H1 (cell line): ENCODE data around the gene ALDH1A3. TPM values are rescaled to one million over a fixed set of nuclear protein-coding genes. Genes with fewer than 3 reads are reported as not detected.

Experiments
- CTCF ChIA-PET: fragments of 300-600 bp; sonication (Branson Sonifier 250); formaldehyde crosslinking; loops from one replicate; lab custom pipeline; 2021; ENCODE audit not compliant: partially characterized antibody; lab: Charles Lee
- POLR2A ChIA-PET: fragments of 300-600 bp; sonication (Branson Sonifier 250); formaldehyde crosslinking; loops from one replicate; lab custom pipeline; 2021; ENCODE audit warnings: inconsistent platforms; ENCODE audit not compliant: partially characterized antibody; lab: Charles Lee
- DNase-seq, 2 experiments: peaks; one replicate each; pipeline versions ENCODE4 v3.0.0 to v3.0.0-alpha.2; 2010 to 2022; ENCODE audit warnings: low spot score in 2 of 2, low read depth in 1 of 2, mixed read lengths in 1 of 2
- FAIRE-seq: peaks from 2 replicates; lab custom pipeline; 2011; peaks lifted over from hg19 to GRCh38; lab: Jason Lieb, UNC
- H2AFZ ChIP-seq: 2 replicates; pipeline ENCODE4 v1.8.1; 2012; ENCODE audit warnings: low read length, inconsistent platforms
- H2AK5ac ChIP-seq: 2 replicates; pipeline ENCODE4 v1.6.1; 2013; ENCODE audit warnings: low read depth, low read length
- H2BK120ac ChIP-seq: replicated peaks from 2 replicates; pipeline ENCODE3; 2013; ENCODE audit warnings: low read depth, low read length, inconsistent platforms
- H2BK12ac ChIP-seq: 2 replicates; pipeline ENCODE4 v1.6.1; 2013; ENCODE audit warnings: low read depth, low read length
- H2BK15ac ChIP-seq: 2 replicates; pipeline ENCODE4 v1.6.1; 2013; ENCODE audit warnings: low read length
- H2BK20ac ChIP-seq: 2 replicates; pipeline ENCODE4 v1.6.1; 2013; ENCODE audit warnings: low read length
- H2BK5ac ChIP-seq: 2 replicates; pipeline ENCODE4 v1.6.1; 2013; ENCODE audit warnings: low read depth, low read length
- H3K14ac ChIP-seq: 2 replicates; pipeline ENCODE4 v1.6.1; 2013; ENCODE audit warnings: inconsistent platforms; ENCODE audit not compliant: insufficient read length
- H3K18ac ChIP-seq: 2 replicates; pipeline ENCODE4 v1.6.1; 2013; ENCODE audit warnings: low read length; ENCODE audit errors: extremely low read depth
- H3K23ac ChIP-seq: 2 replicates; pipeline ENCODE4 v1.6.1; 2013; ENCODE audit warnings: inconsistent platforms; ENCODE audit not compliant: insufficient read length
- H3K23me2 ChIP-seq: 2 replicates; pipeline ENCODE4 v1.6.1; 2013; ENCODE audit warnings: low read depth, low read length
- H3K27ac ChIP-seq: 2 replicates; pipeline ENCODE4 v1.6.1; 2011; ENCODE audit warnings: low read depth, low read length, inconsistent platforms
- H3K27me3 ChIP-seq, 4 experiments: replicated peaks in 1 of 4; 1 replicate in 1 of 4; 2 replicates in 3 of 4; pipeline versions ENCODE4 v1.6.1 to v1.8.1; 2011 to 2013; ENCODE audit warnings: low read length in 3 of 4, mild to moderate bottlenecking in 3 of 4, inconsistent platforms in 2 of 4, mixed read lengths in 2 of 4, moderate library complexity in 1 of 4; ENCODE audit not compliant: control insufficient read depth in 3 of 4, insufficient read depth in 3 of 4; ENCODE audit errors: extremely low read depth in 1 of 4
- H3K36me3 ChIP-seq, 4 experiments: 2 replicates each; pipeline versions ENCODE4 v1.6.1 to v1.8.1; 2011 to 2013; ENCODE audit warnings: mild to moderate bottlenecking in 4 of 4, low read length in 3 of 4, moderate library complexity in 2 of 4, control low read depth in 1 of 4, inconsistent platforms in 1 of 4; ENCODE audit not compliant: insufficient read depth in 4 of 4, control insufficient read depth in 2 of 4
- H3K4ac ChIP-seq: replicated peaks from 2 replicates; pipeline ENCODE3; 2013; ENCODE audit warnings: low read length, low read depth, mixed read lengths, inconsistent platforms; ENCODE audit not compliant: insufficient read length
- H3K4me1 ChIP-seq, 4 experiments: replicated peaks in 1 of 4; 1 replicate in 1 of 4; 2 replicates in 3 of 4; pipeline versions ENCODE4 v1.6.1 to v1.8.1; 2011 to 2013; ENCODE audit warnings: low read length in 3 of 4, inconsistent platforms in 2 of 4, mixed read lengths in 1 of 4; ENCODE audit not compliant: insufficient read depth in 4 of 4, control insufficient read depth in 3 of 4
- H3K4me2 ChIP-seq, 2 experiments: 2 replicates each; pipeline versions ENCODE4 v1.6.1 to v1.8.1; 2011 to 2013; ENCODE audit warnings: low read depth in 2 of 2, low read length in 2 of 2, control low read depth in 1 of 2, inconsistent platforms in 1 of 2, mild to moderate bottlenecking in 1 of 2; ENCODE audit not compliant: insufficient read depth in 1 of 2
- H3K4me3 ChIP-seq, 4 experiments: fragments of 200-600, 300-600 bp in 1 of 4; sonication (generic), shearing (Covaris generic), sonication (Bioruptor Twin) in 1 of 4; 2 replicates each; pipeline versions ENCODE4 v1.5.1 to v1.8.1; 2011 to 2016; ENCODE audit warnings: low read length in 4 of 4, low read depth in 3 of 4, control low read depth in 2 of 4, inconsistent platforms in 2 of 4, mild to moderate bottlenecking in 2 of 4, mixed read lengths in 1 of 4, moderate library complexity in 1 of 4; ENCODE audit not compliant: insufficient read depth in 2 of 4; ENCODE audit errors: extremely low read depth in 1 of 4
- H3K56ac ChIP-seq: replicated peaks from 2 replicates; pipeline ENCODE3; 2013; ENCODE audit warnings: low read depth, mild to moderate bottlenecking, mixed read lengths, low read length, inconsistent platforms; ENCODE audit not compliant: insufficient read length
- H3K79me1 ChIP-seq: 2 replicates; pipeline ENCODE4 v1.6.1; 2013; ENCODE audit warnings: low read depth, low read length, control low read depth
- H3K79me2 ChIP-seq, 2 experiments: 2 replicates each; pipeline versions ENCODE4 v1.6.1 to v1.8.1; 2012 to 2013; ENCODE audit warnings: low read length in 2 of 2, mild to moderate bottlenecking in 2 of 2, inconsistent platforms in 1 of 2; ENCODE audit not compliant: insufficient read depth in 2 of 2, control insufficient read depth in 1 of 2
- H3K9ac ChIP-seq, 4 experiments: replicated peaks in 1 of 4; 1 replicate in 1 of 4; 2 replicates in 3 of 4; pipeline versions ENCODE4 v1.6.1 to v1.8.1; 2011 to 2013; ENCODE audit warnings: low read depth in 3 of 4, low read length in 3 of 4, control low read depth in 2 of 4, mild to moderate bottlenecking in 2 of 4, moderate library complexity in 2 of 4, inconsistent platforms in 1 of 4; ENCODE audit errors: extremely low read depth in 1 of 4
- H3K9me3 ChIP-seq, 2 experiments: 2 replicates each; pipeline versions ENCODE4 v1.6.1 to v1.8.1; 2012 to 2013; ENCODE audit warnings: mild to moderate bottlenecking in 2 of 2, moderate library complexity in 2 of 2, control low read depth in 1 of 2, inconsistent platforms in 1 of 2, low read depth in 1 of 2, low read length in 1 of 2, mixed read lengths in 1 of 2; ENCODE audit not compliant: insufficient read depth in 2 of 2
- H4K20me1 ChIP-seq, 2 experiments: replicated peaks in 1 of 2; 2 replicates each; pipeline versions ENCODE3 to v1.8.1; 2011 to 2013; ENCODE audit warnings: inconsistent platforms in 2 of 2, low read length in 2 of 2, mild to moderate bottlenecking in 1 of 2; ENCODE audit not compliant: insufficient read depth in 2 of 2, control insufficient read depth in 1 of 2
- H4K5ac ChIP-seq: 2 replicates; pipeline ENCODE4 v1.6.1; 2013; ENCODE audit warnings: low read length, low read depth, mixed read lengths, inconsistent platforms; ENCODE audit not compliant: insufficient read length
- H4K8ac ChIP-seq: 2 replicates; pipeline ENCODE4 v1.8.0; 2013; ENCODE audit warnings: mild to moderate bottlenecking, moderate library complexity, low read length, inconsistent platforms; ENCODE audit not compliant: insufficient read depth; ENCODE audit errors: extremely low read depth
- H4K91ac ChIP-seq: replicated peaks from 2 replicates; pipeline ENCODE3; 2013; ENCODE audit warnings: low read length, mixed read lengths, inconsistent platforms; ENCODE audit not compliant: insufficient read length
- ATF2 ChIP-seq: IDR thresholded peaks from 2 replicates; pipeline ENCODE4 v1.6.1; 2012; ENCODE audit warnings: low read length, inconsistent platforms
- CBX5 ChIP-seq: fragments of 300-800, 300-1000 bp; sonication (generic); IDR thresholded peaks from 2 replicates; pipeline ENCODE4 v1.7.1; 2016; ENCODE audit warnings: antibody characterized with exemption, low read length, low read depth
- GABPA ChIP-seq: IDR thresholded peaks from 2 replicates; pipeline ENCODE4 v1.6.1; 2011; ENCODE audit warnings: mild to moderate bottlenecking, low read length, moderate library complexity, borderline replicate concordance; ENCODE audit not compliant: insufficient read depth
- NRF1 ChIP-seq: IDR thresholded peaks from 2 replicates; pipeline ENCODE4 v1.6.1; 2011; ENCODE audit warnings: mild to moderate bottlenecking, low read depth, low read length, improper control_type of control experiment
- PHF8 ChIP-seq: fragments of 200-600 bp; sonication (generic); conservative IDR thresholded peaks from 2 replicates; pipeline ENCODE4 v1.7.1; 2012; ENCODE audit warnings: low read depth, mild to moderate bottlenecking, inconsistent platforms, low read length, moderate library complexity
- SIX5 ChIP-seq: IDR thresholded peaks from 2 replicates; pipeline ENCODE4 v1.6.1; 2011; ENCODE audit warnings: mild to moderate bottlenecking, low read depth, low read length
- SP2 ChIP-seq: IDR thresholded peaks from 2 replicates; pipeline ENCODE4 v1.6.1; 2012; ENCODE audit warnings: mild to moderate bottlenecking, low read length, inconsistent platforms
- TAF1 ChIP-seq: IDR thresholded peaks from 2 replicates; pipeline ENCODE4 v1.6.1; 2011; ENCODE audit warnings: mild to moderate bottlenecking, low read depth, low read length
- WGBS, 2 experiments: shearing (Covaris generic) in 1 of 2; methylation state at CpG; one replicate each; pipeline versions ENCODE4 v1.1.6 to v1.1.7; 2013 to 2015; ENCODE audit warnings: low lambda C conversion rate in 2 of 2, mixed read lengths in 2 of 2, inconsistent platforms in 1 of 2, low coverage in 1 of 2, missing lambda C conversion rate in 1 of 2; ENCODE audit not compliant: insufficient replicate concordance in 2 of 2, insufficient coverage in 1 of 2, insufficient read length in 1 of 2; ENCODE audit errors: extremely low coverage in 1 of 2, missing lambda C conversion rate in 1 of 2; 5-methylcytosine and 5-hydroxymethylcytosine counted together
- polyA plus RNA-seq, 7 experiments: library from polyadenylated mRNA; depleted of rRNA in 3 of 7; stranded (reverse) in 5 of 7; unstranded in 2 of 7; fragments of >200 nt in 5 of 7; fragments of 200-250 nt in 2 of 7; gene quantifications; 1 replicate in 5 of 7; 2 replicates in 1 of 7; 4 replicates in 1 of 7; pipeline versions ENCODE4 v1.2.1 to v1.2.3, GENCODE V29; 2011 to 2013; ENCODE audit warnings: missing spikeins in 2 of 7, mixed read lengths in 2 of 7
- total RNA-seq: library from RNA; stranded (reverse); fragmentation: NEBNext Ultra II Directional; extraction: Animal tissue kit (Norgen Biotek cat#: 25700); gene quantifications from 2 replicates; pipeline ENCODE4 v1.2.1, GENCODE V29; 2021
- TF ChIP-seq, protein P1 (sequence below): IDR thresholded peaks from 2 replicates; pipeline ENCODE4 v1.6.1; 2012; ENCODE audit warnings: inconsistent platforms
- TF ChIP-seq, protein P2 (sequence below): IDR thresholded peaks from 2 replicates; pipeline ENCODE4 v1.6.1; 2012; ENCODE audit warnings: inconsistent platforms

The ALDH1A3 gene
- total and polyA plus RNA-seq, 2 of the 8 experiments (the other 6 are each of a cell fraction or from before 2014, with no cell fraction given): 2.2 to 5.5 TPM

DNA sequence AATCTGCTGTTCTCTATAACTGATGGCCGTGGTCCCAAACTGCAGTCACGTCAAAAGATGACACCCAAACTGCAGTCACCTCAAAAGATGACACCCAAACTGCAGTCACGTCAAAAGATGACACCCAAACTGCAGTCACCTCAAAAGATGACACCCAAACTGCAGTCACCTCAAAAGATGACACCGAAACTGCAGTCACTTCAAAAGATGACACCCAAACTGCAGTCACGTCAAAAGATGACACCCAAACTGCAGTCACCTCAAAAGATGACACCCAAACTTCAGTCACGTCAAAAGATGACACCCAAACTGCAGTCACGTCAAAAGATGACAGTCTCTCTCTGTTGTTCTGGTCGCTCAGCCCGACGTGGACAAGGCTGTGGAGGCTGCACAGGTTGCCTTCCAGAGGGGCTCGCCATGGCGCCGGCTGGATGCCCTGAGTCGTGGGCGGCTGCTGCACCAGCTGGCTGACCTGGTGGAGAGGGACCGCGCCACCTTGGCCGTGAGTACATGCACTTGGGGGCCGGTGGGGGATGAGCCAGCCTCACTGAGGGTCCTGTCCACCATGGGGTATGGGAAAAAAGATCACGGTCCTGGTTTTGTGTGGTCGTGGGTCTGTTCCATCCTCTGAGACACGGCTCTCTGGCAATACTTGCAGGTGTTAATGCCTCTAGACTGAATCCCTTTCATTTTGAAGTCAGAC, 7.7 kb downstream of the ALDH1A3 start:
- Histone ChIP-seq H3K4me3 (no peak overlapping the region), H2BK12ac (no peak overlapping the region), H3K27ac (no peak overlapping the region), H3K9ac (no peak overlapping the region), H4K91ac (no peak overlapping the region), H3K23me2 (no peaks in the 10 kb centered on the region), H4K20me1 (peaks cover 0 to 1% of the 10 kb centered on the region in 2 experiments), H3K36me3 (no peaks in the 10 kb centered on the region), H3K14ac (no peak overlapping the region), H4K5ac (no peak overlapping the region), H2AK5ac (no peak overlapping the region), H3K9me3 (no peaks in the 10 kb centered on the region), H2BK120ac (no peak overlapping the region), H3K18ac (no peak overlapping the region), H2BK20ac (no peak overlapping the region), H2AFZ (no peak overlapping the region), H3K79me1 (no peaks in the 10 kb centered on the region), H3K23ac (no peak overlapping the region), H2BK5ac (no peak overlapping the region), H3K4me1 (peaks cover 0 to 7% (median 2%) of the 10 kb centered on the region in 4 experiments; a peak in 2 of 7 replicates), H4K8ac (no peak overlapping the region), H2BK15ac (no peak overlapping the region), H3K79me2 (no peaks in the 10 kb centered on the region), H3K27me3 (peaks cover 0 to 2% (median 1%) of the 10 kb centered on the region in 4 experiments; a peak in 5 of 7 replicates), H3K4ac (no peak overlapping the region), H3K56ac (no peak overlapping the region), H3K4me2 (no peak overlapping the region)
- DNase-seq: no peak
- CTCF ChIA-PET: interaction anchor here (0.9 to 2.9 kb wide), 4 partner anchors 14 to 23 kb away, joined by 3 to 16 read pairs (median 6); no protein-coding TSS in a partner anchor
- no peak for FAIRE-seq
- POLR2A ChIA-PET: no interaction called here
- WGBS, 2 experiments: 93% methylated on average over 22 of the region's 22 CpGs; no CpG with 5 or more reads in 1 of the 2 experiments
- TF ChIP-seq CBX5 (no peak), GABPA (no peak), ATF2 (no peak), TAF1 (no peak), SP2 (no peak), SIX5 (no peak), NRF1 (no peak), PHF8 (no peak)
- TF ChIP-seq, protein P1, sequence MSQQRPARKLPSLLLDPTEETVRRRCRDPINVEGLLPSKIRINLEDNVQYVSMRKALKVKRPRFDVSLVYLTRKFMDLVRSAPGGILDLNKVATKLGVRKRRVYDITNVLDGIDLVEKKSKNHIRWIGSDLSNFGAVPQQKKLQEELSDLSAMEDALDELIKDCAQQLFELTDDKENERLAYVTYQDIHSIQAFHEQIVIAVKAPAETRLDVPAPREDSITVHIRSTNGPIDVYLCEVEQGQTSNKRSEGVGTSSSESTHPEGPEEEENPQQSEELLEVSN: no peak
- TF ChIP-seq, protein P2, sequence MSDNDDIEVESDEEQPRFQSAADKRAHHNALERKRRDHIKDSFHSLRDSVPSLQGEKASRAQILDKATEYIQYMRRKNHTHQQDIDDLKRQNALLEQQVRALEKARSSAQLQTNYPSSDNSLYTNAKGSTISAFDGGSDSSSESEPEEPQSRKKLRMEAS: no peak
